MM.1S (cell line): Measurements from ENCODE around the gene NAA80.

Experiments used
- EZH2 ChIP-seq: fragments of 300-600 bp; sonication (generic); optimal IDR thresholded peaks from 2 replicates; pipeline ENCODE3; 2017; ENCODE audit warnings: low read depth, mild to moderate bottlenecking, antibody characterized with exemption, low read length, mixed read lengths
- EZH2phosphoT487 ChIP-seq: fragments of 300-600 bp; sonication (generic); IDR thresholded peaks from 2 replicates; pipeline ENCODE4 v1.6.1; 2018; ENCODE audit warnings: antibody characterized with exemption, low read length
- TF ChIP-seq, protein P1 (sequence below): fragments of 300-600 bp; sonication (generic); IDR thresholded peaks from 2 replicates; pipeline ENCODE4 v1.5.1; 2016; ENCODE audit warnings: antibody characterized with exemption, low read length, mixed read lengths

GRCh38 chr3:50326182-50326541 lies 27.0 kb upstream of the NAA80 start:
- TF ChIP-seq EZH2 (no peak), EZH2phosphoT487 (no peak)
- TF ChIP-seq, protein P1, sequence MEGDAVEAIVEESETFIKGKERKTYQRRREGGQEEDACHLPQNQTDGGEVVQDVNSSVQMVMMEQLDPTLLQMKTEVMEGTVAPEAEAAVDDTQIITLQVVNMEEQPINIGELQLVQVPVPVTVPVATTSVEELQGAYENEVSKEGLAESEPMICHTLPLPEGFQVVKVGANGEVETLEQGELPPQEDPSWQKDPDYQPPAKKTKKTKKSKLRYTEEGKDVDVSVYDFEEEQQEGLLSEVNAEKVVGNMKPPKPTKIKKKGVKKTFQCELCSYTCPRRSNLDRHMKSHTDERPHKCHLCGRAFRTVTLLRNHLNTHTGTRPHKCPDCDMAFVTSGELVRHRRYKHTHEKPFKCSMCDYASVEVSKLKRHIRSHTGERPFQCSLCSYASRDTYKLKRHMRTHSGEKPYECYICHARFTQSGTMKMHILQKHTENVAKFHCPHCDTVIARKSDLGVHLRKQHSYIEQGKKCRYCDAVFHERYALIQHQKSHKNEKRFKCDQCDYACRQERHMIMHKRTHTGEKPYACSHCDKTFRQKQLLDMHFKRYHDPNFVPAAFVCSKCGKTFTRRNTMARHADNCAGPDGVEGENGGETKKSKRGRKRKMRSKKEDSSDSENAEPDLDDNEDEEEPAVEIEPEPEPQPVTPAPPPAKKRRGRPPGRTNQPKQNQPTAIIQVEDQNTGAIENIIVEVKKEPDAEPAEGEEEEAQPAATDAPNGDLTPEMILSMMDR: no peak
